Colonic mucosa (tissue), 4 donors: ENCODE data around the gene CLSTN1. TPM values are rescaled to one million over a fixed set of nuclear protein-coding genes. Genes with fewer than 3 reads are reported as not detected.

Experiments
- DNase-seq: peaks from one replicate; pipeline ENCODE4 v3.0.0-alpha.2; 2020
- H3K27ac ChIP-seq: fragments of 200-600 bp; one replicate; pipeline ENCODE4 v1.8.0; 2021
- H3K27me3 ChIP-seq: fragments of 200-600 bp; one replicate; pipeline ENCODE4 v1.8.0; 2021
- H3K36me3 ChIP-seq: fragments of 200-600 bp; one replicate; pipeline ENCODE4 v1.8.0; 2021
- H3K4me1 ChIP-seq: fragments of 200-600 bp; one replicate; pipeline ENCODE4 v1.8.0; 2021; ENCODE audit warnings: mild to moderate bottlenecking
- H3K4me3 ChIP-seq: fragments of 200-600 bp; one replicate; pipeline ENCODE4 v1.8.0; 2021
- H3K9ac ChIP-seq, 2 donors: one replicate each; pipeline ENCODE4 v1.7.0; 2013; ENCODE audit warnings: control low read depth in 2 of 2, low read depth in 2 of 2, low read length in 2 of 2
- H3K9me3 ChIP-seq: fragments of 200-600 bp; one replicate; pipeline ENCODE4 v1.8.0; 2021
- intact Hi-C: fragments of 100-400 bp; cut with DNase I; formaldehyde crosslinking; loops from one replicate; pipeline ENCODE4 v1.14.1; 2022
- total RNA-seq, 2 donors: library from RNA; stranded (reverse); fragmentation: NEBNext Ultra II Directional in 1 of 2; extraction: Animal tissue kit (Norgen Biotek cat#: 25700) in 1 of 2; gene quantifications; one replicate each; pipeline ENCODE4 v1.2.1, GENCODE V29; 2021
- TF ChIP-seq, protein P1 (sequence below): fragments of 200-600 bp; IDR thresholded peaks from one replicate; pipeline ENCODE4 v1.8.0; 2022; ENCODE audit warnings: antibody characterized with exemption, mild to moderate bottlenecking
- donor health status: healthy.
- donor health status: DM: no; HTN: no; CAD: no.
- donor health status: DM: no; HTN: no; CAD: no.

The CLSTN1 gene
- total RNA-seq, 2 donors from 2014 or later: 215 to 226 TPM

DNA sequence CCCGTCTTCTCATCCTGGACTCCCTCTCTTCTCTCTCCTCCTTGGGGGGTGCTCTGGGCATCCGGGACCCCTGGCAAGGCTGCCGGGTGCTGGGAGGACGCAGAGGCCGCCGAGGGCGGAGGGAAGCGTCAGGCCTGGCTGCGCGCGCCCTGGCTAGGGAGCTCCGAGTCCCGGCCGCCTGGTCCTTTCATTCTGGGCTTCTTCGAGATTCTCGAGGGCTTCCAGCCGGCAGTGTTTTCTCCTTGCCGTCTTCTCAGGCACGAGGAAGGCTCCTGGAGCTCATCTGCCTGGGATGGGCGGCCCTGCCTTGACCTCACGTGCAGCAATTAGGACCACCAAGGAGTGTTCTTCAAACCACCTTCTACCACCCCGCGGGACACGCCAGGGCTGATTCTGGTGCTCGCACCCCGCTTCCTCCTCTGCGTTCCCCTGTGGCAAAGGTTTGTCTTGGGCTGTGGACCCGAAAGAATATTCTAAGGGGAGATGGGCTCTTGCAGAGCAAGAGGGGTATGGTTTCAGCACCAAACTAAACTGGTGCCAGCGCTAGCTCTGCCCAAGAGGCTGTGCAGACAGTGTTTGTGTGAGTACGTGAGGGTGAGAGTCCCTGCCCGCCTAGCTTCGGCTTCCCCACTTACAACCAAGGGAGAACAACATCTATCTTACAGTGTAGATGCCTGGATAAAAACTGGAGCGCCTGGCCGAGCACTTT is 135.7 kb downstream of the CLSTN1 start:
- intact Hi-C loops: no loop called here
- no peaks in the 10 kb centered on the region for H3K36me3 ChIP-seq
- no peak overlapping the region for H3K27ac ChIP-seq
- peaks cover 11% of the 10 kb centered on the region for H3K27me3 ChIP-seq
- peak overlapping the region in 1 of 2 donors; percentile 41 for H3K9ac ChIP-seq
- peaks cover 15% of the 10 kb centered on the region for H3K4me1 ChIP-seq
- H3K9me3 ChIP-seq: no peaks in the 10 kb centered on the region
- TF ChIP-seq, protein P1, sequence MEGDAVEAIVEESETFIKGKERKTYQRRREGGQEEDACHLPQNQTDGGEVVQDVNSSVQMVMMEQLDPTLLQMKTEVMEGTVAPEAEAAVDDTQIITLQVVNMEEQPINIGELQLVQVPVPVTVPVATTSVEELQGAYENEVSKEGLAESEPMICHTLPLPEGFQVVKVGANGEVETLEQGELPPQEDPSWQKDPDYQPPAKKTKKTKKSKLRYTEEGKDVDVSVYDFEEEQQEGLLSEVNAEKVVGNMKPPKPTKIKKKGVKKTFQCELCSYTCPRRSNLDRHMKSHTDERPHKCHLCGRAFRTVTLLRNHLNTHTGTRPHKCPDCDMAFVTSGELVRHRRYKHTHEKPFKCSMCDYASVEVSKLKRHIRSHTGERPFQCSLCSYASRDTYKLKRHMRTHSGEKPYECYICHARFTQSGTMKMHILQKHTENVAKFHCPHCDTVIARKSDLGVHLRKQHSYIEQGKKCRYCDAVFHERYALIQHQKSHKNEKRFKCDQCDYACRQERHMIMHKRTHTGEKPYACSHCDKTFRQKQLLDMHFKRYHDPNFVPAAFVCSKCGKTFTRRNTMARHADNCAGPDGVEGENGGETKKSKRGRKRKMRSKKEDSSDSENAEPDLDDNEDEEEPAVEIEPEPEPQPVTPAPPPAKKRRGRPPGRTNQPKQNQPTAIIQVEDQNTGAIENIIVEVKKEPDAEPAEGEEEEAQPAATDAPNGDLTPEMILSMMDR: no peak
- peak overlapping the region; percentile 44 for H3K4me3 ChIP-seq
- DNase-seq: peak; percentile 25

DNA sequence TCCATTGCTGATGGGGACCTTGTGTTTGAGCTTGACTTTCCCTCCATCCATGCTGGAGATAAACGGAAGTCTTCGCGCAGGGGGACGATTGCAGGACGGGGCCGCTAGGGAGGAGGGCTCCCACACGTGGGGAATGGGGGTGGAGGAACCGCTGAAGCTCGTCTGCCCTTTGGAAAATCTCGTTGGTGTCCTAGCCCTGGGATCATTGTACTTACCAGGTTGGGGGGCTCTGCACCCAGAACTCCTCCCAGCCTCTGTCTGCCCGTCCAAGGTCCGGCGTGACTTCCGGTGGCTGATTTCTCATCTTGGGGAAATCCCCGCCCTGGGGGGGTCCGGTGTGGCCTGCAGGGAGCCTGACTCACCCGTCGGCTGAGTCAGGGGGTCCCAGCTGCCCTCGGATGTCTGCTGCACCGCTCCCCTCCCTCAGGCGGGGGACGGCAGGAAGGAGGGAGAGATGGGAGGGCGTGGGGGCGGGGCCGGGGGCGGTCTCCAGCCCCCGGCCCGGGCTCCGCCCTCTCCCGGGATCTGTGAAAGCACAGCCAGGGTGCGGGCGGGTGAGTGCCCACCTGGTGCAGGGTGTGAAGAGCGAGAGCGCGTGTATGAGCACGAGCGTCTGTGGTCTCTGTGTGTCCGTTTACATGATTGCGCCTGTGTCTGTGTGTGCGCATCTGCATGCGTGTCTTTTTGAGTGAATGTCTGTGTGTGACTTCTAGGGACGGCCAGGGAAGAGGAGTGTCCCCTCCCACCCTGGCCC is 136.5 kb downstream of the CLSTN1 start:
- H3K27ac ChIP-seq: no peak overlapping the region
- H3K9ac ChIP-seq: peak overlapping the region in 1 of 2 donors; percentile 41

DNA sequence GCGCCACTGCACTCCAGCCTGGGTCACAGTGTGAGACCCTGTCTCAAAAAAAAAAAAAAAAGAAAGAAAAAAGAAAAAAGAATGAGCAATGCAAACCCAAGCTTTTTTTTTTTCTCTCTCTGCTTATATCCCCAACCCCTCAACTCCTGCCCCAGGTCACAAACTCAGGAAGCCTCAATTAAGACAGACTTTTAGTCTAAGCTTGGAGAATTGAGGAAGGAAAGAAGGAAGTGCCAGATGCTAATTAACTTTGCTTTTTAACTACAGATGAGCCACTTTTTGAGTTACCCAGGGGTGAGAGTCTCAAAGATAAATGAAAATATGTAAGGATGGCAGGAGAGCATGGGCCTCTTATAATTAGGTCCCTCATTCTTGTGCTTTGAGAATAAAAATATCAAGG is 139.0 kb downstream of the CLSTN1 start:
- Histone ChIP-seq H3K4me1 (peaks cover 15% of the 10 kb centered on the region), H3K27ac (no peak overlapping the region), H3K27me3 (peaks cover 11% of the 10 kb centered on the region), H3K9me3 (no peaks in the 10 kb centered on the region), H3K9ac (no peak overlapping the region), H3K4me3 (no peak overlapping the region), H3K36me3 (no peaks in the 10 kb centered on the region)
- TF ChIP-seq, protein P1: no peak
- DNase-seq: no peak
- intact Hi-C loops: no loop called here

More for the DNA sequence above, 136.5 kb downstream of the CLSTN1 start:
- TF ChIP-seq, protein P1: no peak
- no peaks in the 10 kb centered on the region for H3K36me3 ChIP-seq
- H3K9me3 ChIP-seq: no peaks in the 10 kb centered on the region
- H3K27me3 ChIP-seq: peaks cover 11% of the 10 kb centered on the region
- intact Hi-C loops: no loop called here
- peaks cover 15% of the 10 kb centered on the region for H3K4me1 ChIP-seq
- peak; percentile 50 for DNase-seq
- peak overlapping the region; percentile 44 for H3K4me3 ChIP-seq

DNA sequence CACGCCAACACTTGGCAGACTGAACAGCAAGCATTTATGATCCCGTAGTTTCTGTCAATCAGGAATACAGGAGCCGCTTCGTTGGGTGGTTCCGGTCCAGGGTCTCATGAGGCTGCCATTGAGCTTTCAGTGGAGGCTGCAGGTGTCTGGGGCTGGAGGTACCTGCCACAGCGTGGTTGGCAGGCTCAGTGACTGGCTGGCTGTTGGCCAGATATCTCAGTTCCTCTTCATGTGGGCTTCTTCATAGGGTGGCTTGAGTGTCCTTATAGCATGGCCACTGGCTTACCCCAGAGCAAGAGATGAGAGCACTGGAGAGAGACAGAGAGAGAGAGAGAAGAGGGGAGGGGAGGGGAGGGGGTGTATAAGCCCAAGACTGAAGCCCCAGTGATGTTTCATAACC is 142.9 kb downstream of the CLSTN1 start:
- no peak for DNase-seq
- Histone ChIP-seq H3K9me3 (no peaks in the 10 kb centered on the region), H3K36me3 (no peaks in the 10 kb centered on the region), H3K4me3 (no peak overlapping the region), H3K27ac (no peak overlapping the region), H3K4me1 (no peaks in the 10 kb centered on the region), H3K27me3 (no peaks in the 10 kb centered on the region), H3K9ac (no peak overlapping the region)
- intact Hi-C loops: no loop called here
- TF ChIP-seq, protein P1: no peak

DNA sequence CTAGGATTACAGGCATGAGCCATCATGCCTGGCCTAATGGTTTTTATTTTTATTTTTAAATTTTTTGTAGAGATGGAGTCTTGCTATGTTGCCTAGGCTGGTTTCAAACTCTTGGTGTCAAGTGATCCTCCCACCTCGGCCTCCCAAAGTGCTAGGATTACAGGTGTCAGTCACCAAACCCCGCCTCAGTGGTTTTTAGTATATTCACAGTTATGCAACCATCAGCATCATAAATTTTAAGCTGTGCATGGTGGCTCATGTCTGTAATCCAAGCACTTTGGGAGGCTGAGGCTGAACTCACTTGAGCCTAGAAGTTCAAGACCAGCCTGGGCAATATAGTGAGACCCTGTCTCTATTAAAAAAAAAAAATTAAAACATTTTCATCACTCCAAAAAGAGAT is 143.7 kb downstream of the CLSTN1 start:
- no peaks in the 10 kb centered on the region for H3K9me3 ChIP-seq
- H3K4me1 ChIP-seq: no peaks in the 10 kb centered on the region
- H3K4me3 ChIP-seq: no peak overlapping the region
- no peak overlapping the region for H3K9ac ChIP-seq
- no peaks in the 10 kb centered on the region for H3K36me3 ChIP-seq
- H3K27me3 ChIP-seq: no peaks in the 10 kb centered on the region
- no peak overlapping the region for H3K27ac ChIP-seq
- TF ChIP-seq, protein P1: no peak
- no peak for DNase-seq
- intact Hi-C loops: no loop called here

Other genes with a start within 250 kb of the CLSTN1 start
- gene TMEM201, start 235.1 kb downstream of the CLSTN1 start, total RNA-seq: 10 to 100 TPM in 1 of 2 donors, 1 to 10 TPM in 1; 5.1 to 18.1 TPM
- 1 to 10 TPM; 3.5 TPM for gene PIK3CD, start 172.2 kb downstream of the CLSTN1 start, total RNA-seq
- gene CTNNBIP1, start 86.3 kb upstream of the CLSTN1 start, total RNA-seq: 10 to 100 TPM; 28.1 to 30.1 TPM
- 10 to 100 TPM; 40.6 to 47.2 TPM for gene LZIC, start 119.4 kb upstream of the CLSTN1 start, total RNA-seq
- gene NMNAT1, start 119.5 kb upstream of the CLSTN1 start, total RNA-seq: 10 to 100 TPM; 18.8 to 25.4 TPM
- 1 to 10 TPM in 1 of 2 donors, under 1 TPM in 1; 0.56 to 1.6 TPM for gene RBP7, start 173.3 kb upstream of the CLSTN1 start, total RNA-seq
- gene UBE4B, start 209.0 kb upstream of the CLSTN1 start, total RNA-seq: 10 to 100 TPM; 34.6 to 40.9 TPM